GM18507 (cell line): ENCODE results near the gene CRYGS.

Experiments
- DNase-seq: peaks from one replicate; pipeline ENCODE4 v3.0.0; 2011; ENCODE audit warnings: low read depth; ENCODE audit not compliant: insufficient read length; ENCODE audit errors: extremely low spot score
- FAIRE-seq: peaks from 2 replicates; lab custom pipeline; 2011; peaks lifted over from hg19 to GRCh38; lab: Jason Lieb, UNC

CRYGS gene

DNA sequence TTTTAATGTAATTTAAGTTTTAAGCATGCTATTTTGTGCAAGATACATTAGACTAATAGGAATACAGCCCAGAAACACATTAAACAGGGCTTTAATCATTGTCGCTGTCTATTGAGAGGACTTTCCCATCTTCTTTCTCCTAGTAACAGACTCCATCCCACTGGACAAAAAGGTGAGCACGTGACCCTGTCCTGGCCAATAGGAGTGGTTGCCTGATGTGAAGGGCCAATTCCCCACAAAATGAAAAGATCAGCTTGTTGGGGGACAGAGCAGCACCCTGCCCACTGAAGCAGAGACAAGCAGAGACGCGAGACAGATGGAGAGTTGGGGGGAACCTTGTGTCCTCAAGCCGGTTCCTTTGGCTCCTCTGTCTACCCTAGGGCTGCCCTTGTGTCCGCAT lies 21.2 kb downstream of the CRYGS start:
- FAIRE-seq (no peak), DNase-seq (no peak)

DNA sequence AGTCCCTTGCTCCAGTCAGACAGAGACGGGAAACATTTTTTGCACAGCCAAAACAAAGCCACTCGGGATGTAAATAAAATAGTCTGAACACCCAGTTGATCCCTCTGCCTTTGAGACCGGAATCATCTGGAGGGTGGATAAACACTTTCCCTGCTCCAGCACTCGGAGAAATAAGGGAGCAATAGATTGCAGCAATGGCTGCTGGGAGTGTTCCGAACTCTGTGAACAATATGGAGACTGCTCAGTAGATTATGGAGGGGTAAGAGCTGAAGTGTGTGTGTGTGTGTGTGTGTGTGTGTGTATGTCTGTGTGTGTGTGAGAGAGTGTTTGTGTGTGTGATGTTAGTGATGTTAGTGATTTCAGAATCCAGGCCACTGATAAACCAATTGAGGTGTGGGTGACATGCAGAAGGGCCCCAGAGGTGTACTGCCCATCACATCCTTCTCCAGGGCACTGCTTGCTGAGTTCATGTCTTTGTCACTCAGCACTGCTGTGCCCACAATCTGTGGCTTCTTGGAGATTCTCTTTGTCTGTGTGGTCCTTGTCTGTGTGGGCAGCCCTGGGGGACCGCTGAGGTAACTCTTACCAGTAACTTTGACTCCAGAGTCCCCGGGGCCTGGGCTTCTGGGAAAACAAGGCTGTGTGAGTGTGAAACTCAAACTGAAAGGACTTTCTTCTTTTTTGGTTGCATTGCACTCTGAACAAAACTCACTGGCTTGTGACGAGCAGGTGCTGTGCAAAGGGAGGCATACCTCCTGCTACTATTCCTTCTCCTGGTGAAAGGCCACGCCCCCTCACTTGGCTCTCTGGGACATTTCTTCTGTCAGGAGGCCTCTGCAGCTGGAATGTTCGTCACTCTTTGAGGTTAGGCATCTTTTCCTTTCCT lies 23.0 kb downstream of the CRYGS start:
- FAIRE-seq, result peak; percentile 95
- no peak for DNase-seq

DNA sequence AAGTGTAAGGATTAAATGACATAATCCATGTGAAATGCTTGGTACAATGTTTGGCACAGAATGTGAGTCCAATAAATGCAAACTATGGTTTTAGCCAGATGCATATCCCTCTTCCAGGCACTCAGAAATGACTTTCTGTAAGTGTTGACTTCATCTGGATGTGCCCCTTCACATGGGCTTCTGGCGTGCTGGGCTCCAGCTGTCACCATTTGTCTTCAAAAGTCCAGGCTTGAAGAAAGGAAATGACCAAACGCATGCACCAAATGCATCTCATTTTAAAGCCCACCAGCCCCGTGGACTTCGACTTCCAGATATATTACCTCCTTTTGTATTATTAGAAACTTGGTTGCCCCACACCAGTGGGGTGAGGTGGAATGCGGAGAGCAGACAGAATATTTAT lies 23.7 kb downstream of the CRYGS start:
- DNase-seq, result no peak
- FAIRE-seq, result no peak

DNA sequence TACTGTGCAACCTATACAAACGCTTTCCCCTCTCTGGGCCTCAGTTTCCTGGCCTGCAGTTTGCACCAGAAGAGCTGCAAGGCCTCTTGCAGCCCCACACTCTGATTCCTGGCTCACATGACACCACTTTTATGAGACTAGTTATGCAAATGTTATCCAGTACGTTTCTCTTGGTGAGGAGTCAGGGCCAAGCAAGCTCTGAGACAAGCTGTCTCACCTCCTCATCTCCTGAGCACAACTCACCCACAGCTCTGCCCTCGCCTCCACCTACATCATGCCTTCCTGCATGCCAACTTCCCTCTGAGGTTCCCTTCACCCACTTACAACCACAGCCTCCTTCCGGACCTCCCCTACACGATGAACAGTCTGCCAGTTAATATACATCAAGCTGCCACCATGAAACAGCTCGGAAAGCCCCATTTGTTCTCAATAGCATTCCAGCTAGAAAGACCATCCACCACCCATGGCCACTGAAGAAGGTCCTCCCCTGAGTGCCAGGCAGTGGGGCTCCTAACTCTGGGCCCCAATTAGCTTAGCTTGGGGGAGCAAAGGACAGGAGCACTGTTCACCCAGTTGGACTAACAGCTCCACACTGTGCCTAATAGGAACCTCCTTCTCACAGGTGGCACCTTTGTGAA lies 25.0 kb downstream of the CRYGS start:
- peak; percentile 97 for FAIRE-seq
- no peak for DNase-seq

DNA sequence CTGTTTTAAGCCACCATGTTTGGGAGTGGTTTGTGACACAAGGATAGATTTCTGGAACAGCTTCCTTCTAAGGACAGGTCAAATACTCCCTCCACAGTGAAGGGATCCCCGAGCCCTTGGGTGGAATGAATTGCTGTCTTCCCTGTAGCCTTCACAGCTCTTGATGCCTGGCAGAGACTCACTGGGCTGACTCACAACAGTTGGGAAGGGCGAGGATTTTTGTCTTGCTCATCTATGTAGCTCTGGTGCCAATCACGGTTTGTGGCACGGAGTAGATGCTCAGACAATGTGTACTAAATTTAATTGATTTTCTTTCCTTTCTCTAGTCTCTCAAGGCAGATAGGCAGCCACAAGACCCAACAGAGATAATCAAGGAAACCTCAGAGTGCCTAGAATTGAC lies 27.0 kb downstream of the CRYGS start:
- DNase-seq (no peak), FAIRE-seq (no peak)

DNA sequence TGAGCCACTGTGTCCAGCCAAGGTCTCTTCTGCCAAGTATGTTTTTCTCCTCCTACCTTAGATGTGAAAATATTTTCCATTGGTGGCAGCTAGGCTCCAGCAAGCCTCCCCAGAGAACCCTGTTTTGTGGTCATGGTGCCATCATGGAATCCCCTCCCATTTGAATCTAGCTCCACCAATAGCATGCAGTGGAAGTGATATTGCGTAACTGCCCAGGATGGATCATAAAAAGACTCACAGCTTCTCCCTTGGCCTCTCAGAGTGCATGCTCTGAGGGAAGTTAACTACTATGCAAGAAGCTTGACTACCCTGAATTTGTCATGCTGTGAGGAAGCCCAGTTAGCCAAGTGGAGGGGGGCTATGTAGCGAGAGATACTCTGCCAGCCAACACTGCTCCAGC lies 27.5 kb downstream of the CRYGS start:
- no peak for DNase-seq

DNA sequence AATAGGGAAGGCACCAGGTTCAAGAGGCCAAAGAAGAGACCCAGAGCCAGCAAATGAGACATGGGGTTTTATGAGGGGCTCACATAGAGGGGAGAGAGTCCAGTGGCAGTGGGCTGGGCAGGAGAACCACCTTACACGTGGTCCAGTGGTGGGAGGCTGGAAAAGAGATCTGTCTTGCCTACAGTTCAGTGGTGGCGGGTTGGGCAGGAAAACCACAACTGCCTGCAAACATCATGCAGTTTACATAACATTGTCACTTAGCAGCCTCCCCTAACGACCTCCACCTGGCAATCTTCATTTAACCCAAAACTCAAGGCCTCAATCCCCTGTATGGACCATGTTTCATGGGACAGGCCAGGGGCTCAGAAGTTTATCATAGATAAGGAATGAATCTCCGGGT lies 29.1 kb downstream of the CRYGS start:
- peak; percentile 52 for FAIRE-seq
- DNase-seq, result no peak

More for the DNA sequence above, 27.5 kb downstream of the CRYGS start:
- no peak for FAIRE-seq

DNA sequence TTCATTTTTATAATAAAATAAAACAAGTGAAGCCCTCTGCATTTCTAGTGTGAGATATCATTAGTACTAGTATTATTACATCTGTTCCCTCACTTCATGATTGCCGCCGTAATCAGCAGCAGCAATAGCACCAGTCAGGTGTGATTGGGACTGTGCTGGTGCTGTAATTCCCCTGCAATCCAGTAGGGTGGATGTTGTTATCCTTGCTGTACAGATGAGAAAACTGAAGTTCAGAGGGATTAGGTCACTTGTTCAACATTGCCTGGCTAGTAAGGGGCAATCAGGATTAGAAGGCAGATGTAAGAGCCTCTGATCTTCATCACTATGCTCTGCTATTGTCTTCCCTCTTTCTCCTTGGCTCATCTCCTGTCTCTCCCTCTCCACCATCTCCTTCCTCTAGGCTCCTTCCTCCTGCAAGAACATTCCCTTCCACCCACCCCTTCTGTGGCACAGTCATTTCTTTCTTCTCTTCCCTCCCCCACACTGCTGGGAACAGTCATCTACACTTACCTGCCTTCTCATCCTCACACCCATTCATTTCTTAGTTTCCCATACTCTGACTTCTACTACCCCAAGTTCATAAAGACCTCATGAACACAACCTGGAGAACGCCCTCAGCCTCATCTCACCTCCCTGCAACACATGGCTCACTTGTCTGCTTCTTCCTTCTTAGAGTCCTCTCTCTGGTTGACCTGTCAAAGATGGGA lies 29.7 kb downstream of the CRYGS start:
- DNase-seq (no peak), FAIRE-seq (peak; percentile 79)

DNA sequence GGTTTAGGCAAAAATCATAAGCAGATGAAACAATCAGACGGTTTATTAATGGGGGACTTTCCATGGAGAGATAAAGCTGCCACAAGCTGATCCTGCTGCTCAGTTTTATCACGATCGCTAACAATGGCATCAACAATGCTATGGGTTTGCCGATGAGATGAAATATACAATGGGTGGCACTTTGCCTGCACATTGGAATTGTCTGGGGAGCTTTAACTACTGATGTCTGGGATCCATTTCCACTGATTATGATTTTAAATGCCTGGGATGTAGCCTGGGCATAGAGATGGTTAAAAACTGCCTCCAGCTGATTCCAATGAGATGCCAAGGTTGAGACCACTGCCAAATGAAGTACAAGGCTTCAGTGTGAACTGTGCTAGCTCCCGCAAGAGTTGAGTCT lies 30.8 kb downstream of the CRYGS start:
- peak; percentile 47 for FAIRE-seq
- DNase-seq, result no peak

DNA sequence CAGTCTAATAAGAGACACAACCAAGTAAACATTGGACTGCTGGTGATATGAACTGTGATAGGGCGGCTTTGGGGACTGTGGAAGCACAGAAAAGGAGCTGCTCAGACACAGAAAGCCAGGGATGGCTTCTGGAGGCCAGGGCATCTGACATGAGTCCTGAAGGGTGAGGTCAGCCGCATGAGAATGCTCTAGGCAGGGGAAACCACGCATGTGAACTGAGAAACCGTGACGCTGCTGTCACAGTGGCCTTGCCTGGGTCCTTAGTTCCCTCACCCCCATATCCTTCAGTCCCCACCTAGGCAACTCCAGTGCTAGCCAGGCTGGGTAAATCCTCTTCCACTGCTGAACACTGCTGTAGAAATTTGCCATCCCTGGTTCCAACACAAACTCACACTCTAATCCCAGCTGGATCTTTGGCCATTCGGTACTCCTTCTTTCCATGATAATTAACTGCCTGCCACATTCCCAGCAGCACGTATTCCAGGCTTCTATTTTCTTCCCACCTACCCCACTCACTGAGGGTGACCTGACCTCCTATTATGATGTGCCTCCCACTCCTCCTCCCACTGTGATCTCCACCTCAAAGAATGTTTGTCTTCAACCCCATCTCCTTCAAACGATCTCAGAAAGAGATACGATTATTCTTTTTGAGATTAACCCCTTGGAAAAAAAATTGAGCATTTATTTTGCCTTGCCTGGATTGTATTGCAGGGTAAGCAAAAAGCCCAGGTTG lies 31.4 kb downstream of the CRYGS start:
- FAIRE-seq, result peak; percentile 74
- no peak for DNase-seq

DNA sequence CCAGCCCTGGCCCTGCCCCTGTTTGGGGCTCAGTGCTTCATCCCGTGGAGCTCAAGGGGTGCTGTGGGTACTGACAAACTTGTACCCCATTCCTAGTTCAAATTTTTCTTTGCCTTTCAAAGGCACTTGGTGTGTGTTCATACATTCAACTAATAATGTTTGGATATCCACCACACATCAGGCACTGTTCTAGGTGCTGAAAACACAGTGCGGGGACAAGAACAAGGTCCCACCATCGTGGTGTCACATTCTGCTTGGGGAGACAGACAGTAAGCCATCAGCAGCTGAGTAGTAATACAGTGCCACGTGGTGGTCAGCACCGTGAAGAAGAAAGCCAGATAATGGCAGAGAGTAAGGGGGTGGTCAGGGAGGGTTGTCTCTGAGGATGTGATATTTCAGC lies 32.5 kb downstream of the CRYGS start:
- DNase-seq, result no peak
- FAIRE-seq, result no peak

DNA sequence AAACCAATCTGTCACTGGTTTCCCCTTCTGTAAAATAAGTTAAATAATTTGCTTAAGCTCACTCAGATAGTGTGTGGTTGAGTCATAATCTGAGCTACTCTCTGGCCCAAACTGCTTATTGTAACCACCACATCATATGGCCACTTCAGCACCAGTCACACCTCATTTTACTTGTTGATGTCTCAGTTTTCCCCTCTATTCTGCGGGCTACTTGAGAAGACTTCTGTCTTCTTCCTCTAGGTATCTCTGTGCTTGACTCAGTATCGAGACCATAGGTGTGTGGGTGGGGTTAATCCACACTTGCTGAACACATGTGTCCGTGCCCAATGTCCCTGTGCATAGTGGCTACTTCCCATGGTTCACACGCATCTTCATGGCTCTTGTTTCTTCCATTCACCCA lies 32.9 kb downstream of the CRYGS start:
- no peak for DNase-seq
- peak; percentile 93 for FAIRE-seq

DNA sequence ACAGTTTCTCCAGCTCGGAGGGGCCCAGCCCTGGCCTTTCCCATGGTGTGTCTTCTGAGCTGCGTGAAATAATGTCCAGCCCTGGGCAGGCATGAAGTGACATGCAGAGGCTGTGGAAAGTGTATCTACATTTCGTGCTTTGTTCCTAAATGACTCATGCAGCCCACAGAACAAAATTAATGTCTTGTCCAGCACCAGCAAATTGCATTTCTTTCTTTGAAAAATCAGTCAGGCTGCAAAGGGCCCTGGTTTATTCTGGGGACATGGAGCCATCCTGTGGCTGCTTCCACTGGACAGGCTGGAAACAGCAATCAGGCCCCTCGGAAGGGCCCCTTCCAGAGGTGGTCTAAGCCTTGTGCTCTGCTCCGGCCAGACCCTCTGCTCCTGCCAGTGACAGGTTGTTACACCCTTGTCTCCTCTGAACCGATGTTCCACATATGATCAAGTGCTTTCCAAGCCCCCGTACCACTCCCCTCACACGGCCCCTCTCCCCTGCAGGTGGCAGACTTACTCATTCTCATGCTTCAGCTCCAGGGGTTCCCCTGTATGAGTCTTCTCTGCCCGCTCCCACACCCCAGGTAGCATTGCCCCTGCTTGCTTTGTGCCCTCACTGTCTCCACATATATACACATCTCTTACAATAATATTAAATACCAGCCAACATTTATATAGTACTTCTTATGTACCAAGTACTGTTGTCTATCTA lies 33.7 kb downstream of the CRYGS start:
- DNase-seq (no peak), FAIRE-seq (peak; percentile 78)

DNA sequence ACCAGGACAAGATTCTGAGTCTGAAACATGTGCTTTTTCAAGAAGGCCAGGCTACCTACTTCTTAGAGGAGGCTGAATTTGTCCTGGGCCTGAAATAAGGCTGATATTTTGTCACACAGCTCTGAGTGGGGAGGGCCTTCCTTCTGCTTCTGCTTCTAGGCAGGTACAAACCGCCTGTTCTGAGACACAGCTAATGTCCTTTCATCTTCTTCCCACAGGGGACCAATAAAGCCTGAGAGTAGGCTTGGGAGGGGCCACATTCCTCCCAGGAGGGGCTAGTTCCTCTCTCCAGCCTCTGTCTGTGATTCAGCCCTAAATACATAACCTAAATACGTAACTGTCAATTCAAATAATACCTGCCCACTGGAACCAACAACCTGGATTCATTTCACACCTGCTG lies 34.8 kb downstream of the CRYGS start:
- FAIRE-seq (no peak), DNase-seq (no peak)

DNA sequence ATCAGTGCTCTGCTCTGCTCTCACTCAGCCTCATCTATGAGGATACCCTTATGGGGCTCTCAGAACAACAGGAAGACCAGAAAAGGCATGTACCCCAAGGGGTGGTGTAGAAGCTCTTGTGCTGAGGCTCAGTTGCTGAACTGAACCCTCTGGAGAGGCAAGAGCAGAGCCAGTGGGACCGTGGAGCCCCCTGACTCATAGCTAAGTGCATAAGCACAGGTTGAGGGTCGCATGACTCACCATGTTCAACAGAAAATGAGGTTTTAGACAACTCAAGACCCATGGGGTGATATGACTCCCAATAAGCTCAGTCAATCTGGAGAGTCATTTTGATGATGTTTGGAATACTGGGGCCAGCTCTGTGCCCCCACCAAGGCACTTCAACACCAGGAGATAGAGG lies 37.3 kb downstream of the CRYGS start:
- no peak for FAIRE-seq
- DNase-seq, result no peak

DNA sequence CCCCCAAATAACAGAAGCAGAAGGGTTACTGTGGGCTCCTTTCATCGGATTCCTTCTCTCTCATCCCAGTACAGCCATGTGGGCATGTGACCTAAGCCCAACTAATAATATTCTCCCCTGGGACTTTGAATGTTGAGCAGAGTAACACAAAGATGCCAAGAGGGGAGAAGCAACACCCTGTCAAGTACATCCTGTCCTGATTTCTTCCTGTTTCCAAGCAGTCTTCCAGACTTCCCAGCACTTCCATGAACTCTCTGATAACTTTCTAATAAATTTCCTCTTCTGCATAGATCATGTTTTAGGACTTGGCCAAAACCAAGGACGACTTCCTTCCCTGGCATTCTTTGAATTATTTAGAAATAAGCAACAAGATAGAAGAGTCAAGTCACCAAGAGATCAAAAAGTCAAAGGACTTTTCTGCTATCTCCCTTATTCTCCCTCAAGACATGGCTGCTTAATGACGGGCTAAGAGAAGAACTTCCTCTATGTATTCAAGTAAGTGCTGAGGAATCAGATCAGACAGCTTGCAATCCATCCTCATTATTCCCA lies 37.9 kb downstream of the CRYGS start:
- DNase-seq (no peak), FAIRE-seq (no peak)

DNA sequence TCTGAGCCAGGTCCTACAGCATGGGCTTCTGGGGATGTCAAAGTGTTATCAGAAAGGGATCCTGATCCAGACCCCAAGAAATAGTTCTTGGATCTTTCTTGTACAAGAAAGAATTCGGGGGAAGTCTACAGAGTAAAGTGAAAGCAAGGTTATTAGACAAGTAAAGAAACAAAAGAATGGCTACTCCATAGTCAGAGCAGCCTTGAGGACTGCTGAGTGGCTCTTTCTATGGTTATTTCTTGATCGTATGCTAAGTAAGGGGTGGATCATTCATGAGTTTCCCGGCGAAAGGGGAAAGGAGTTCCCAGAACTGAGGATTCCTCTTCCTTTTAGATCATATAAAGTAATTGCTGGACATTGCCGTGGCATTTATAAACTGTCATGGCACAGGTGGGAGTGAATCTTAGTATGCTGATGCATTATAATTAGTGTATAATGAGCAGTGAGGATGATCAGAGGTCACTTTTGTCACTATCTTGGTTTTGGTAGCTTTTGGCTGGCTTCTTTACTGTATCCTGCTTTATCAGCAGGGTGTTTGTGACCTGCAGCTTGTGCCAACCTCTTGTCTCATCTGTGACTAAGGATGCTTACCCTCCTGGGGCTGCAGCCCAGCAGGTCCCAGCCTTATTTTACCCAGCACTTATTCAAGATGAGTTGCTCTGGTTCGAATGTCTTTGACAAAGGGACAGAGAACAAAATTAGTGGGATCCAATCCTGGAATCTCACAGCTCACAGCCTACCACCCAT lies 41.0 kb downstream of the CRYGS start:
- FAIRE-seq (no peak), DNase-seq (no peak)

DNA sequence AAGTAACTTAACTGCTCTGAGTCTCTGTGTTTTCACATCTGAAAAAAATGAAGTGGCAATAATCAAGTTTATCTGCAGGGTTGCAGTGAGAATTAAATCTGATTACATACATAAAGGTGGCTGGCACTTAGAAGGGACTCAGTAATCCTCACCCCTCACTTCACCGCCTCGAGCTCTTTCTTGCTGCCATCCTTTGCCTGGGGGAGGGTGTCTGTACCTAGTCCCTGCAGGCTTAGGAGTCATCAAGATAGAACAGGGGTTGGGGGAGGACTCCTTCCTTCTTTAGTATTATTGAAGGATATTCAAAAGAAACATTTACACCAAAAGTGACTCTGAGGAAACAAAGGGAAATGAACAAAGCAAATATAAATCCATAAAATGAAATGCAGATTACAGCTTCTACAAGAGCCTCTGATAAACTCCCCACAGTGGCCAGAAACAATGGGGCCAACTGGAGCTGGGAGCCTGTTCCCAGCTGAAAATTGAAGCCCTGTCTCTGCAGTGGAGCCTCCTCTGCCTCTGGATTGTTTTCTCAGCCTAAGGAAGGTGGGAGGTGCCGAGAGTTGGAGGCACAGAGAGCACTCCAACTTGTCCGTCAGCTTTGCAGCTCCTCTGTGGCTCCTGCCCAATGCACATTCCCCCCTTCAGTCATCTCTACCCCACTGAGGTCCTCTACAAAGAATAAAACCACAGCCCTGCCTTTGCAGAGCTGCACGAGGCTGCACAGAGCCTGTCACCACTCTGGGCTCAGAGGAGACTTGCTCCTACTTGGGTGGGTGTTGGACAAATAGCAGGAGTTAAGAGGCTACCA lies 41.8 kb downstream of the CRYGS start:
- FAIRE-seq, result no peak
- no peak for DNase-seq
